KMS-11 (cell line): ENCODE results near the gene CMBL.

Experiments
- H2AFZ ChIP-seq: fragments of 200-600 bp; sonication (generic); 2 replicates; pipeline ENCODE4 v1.6.1; 2016; ENCODE audit warnings: antibody characterized with exemption, mixed run types, low read depth
- H3K27ac ChIP-seq: fragments of 200-600 bp; sonication (generic); 2 replicates; pipeline ENCODE4 v1.6.1; 2016; ENCODE audit warnings: mild to moderate bottlenecking, mixed run types
- H3K27me3 ChIP-seq: fragments of 200-600 bp; sonication (generic); 2 replicates; pipeline ENCODE4 v1.6.1; 2017; ENCODE audit warnings: mild to moderate bottlenecking, low read depth, mixed run types, moderate library complexity; ENCODE audit not compliant: insufficient read depth
- H3K36me3 ChIP-seq: fragments of 200-600 bp; sonication (generic); 2 replicates; pipeline ENCODE4 v1.6.1; 2017; ENCODE audit warnings: mild to moderate bottlenecking, mixed run types; ENCODE audit not compliant: insufficient read depth
- H3K4me1 ChIP-seq: fragments of 200-600 bp; sonication (generic); 2 replicates; pipeline ENCODE4 v1.6.1; 2016; ENCODE audit warnings: mild to moderate bottlenecking, low read depth, mixed run types; ENCODE audit not compliant: poor library complexity, severe bottlenecking
- H3K4me2 ChIP-seq: fragments of 200-600 bp; sonication (generic); 2 replicates; pipeline ENCODE4 v1.7.0; 2016; ENCODE audit warnings: mild to moderate bottlenecking, mixed run types
- H3K4me3 ChIP-seq: fragments of 200-600 bp; sonication (generic); IDR thresholded peaks from 2 replicates; pipeline ENCODE4 v1.6.1; 2017; ENCODE audit warnings: low read depth, low read length, mixed read lengths; ENCODE audit not compliant: insufficient read depth
- H3K79me2 ChIP-seq: fragments of 200-600 bp; sonication (generic); 2 replicates; pipeline ENCODE4 v1.6.1; 2016; ENCODE audit warnings: low read depth, mixed run types; ENCODE audit not compliant: insufficient read depth
- H3K9ac ChIP-seq: fragments of 200-600 bp; sonication (generic); 2 replicates; pipeline ENCODE4 v1.6.1; 2016; ENCODE audit warnings: mild to moderate bottlenecking, mixed run types
- H4K20me1 ChIP-seq: fragments of 200-600 bp; sonication (generic); 2 replicates; pipeline ENCODE4 v1.6.1; 2016; ENCODE audit warnings: mild to moderate bottlenecking, mixed run types; ENCODE audit not compliant: insufficient read depth
- CTCF ChIP-seq: fragments of 200-600 bp; sonication (generic); conservative IDR thresholded peaks from 2 replicates; pipeline ENCODE4 v1.6.1; 2017; ENCODE audit warnings: low read depth, mild to moderate bottlenecking, antibody characterized with exemption, low read length, moderate library complexity, mixed read lengths

CMBL gene

GRCh38 chr5:10334831-10335230, 27.1 kb upstream of the CMBL start:
- Histone ChIP-seq H3K4me3 (no peak overlapping the region), H3K27me3 (no peaks in the 10 kb centered on the region), H3K27ac (no peak overlapping the region), H3K36me3 (no peaks in the 10 kb centered on the region), H3K79me2 (no peaks in the 10 kb centered on the region), H3K9ac (no peak overlapping the region), H2AFZ (no peak overlapping the region), H4K20me1 (no peaks in the 10 kb centered on the region), H3K4me1 (no peaks in the 10 kb centered on the region), H3K4me2 (no peak overlapping the region)
- no peak for TF ChIP-seq CTCF

GRCh38 chr5:10333154-10334006, 25.7 kb upstream of the CMBL start:
- H3K79me2 ChIP-seq = no peaks in the 10 kb centered on the region
- no peak overlapping the region for H3K27ac ChIP-seq
- H3K4me1 ChIP-seq = no peaks in the 10 kb centered on the region
- no peak overlapping the region for H2AFZ ChIP-seq
- TF ChIP-seq CTCF = no peak
- no peaks in the 10 kb centered on the region for H3K36me3 ChIP-seq
- no peaks in the 10 kb centered on the region for H4K20me1 ChIP-seq
- H3K4me2 ChIP-seq = no peak overlapping the region
- H3K4me3 ChIP-seq = no peak overlapping the region
- no peak overlapping the region for H3K9ac ChIP-seq
- no peaks in the 10 kb centered on the region for H3K27me3 ChIP-seq

GRCh38 chr5:10332301-10332700, 24.6 kb upstream of the CMBL start:
- H3K79me2 ChIP-seq = no peaks in the 10 kb centered on the region
- TF ChIP-seq CTCF = no peak
- H3K36me3 ChIP-seq = no peaks in the 10 kb centered on the region
- H3K27ac ChIP-seq = no peak overlapping the region
- no peaks in the 10 kb centered on the region for H3K4me1 ChIP-seq
- H3K4me2 ChIP-seq = no peak overlapping the region
- no peaks in the 10 kb centered on the region for H3K27me3 ChIP-seq
- H3K9ac ChIP-seq = no peak overlapping the region
- no peak overlapping the region for H3K4me3 ChIP-seq
- no peaks in the 10 kb centered on the region for H4K20me1 ChIP-seq
- H2AFZ ChIP-seq = no peak overlapping the region

- no peaks in the 10 kb centered on the region for H3K4me1 ChIP-seq
- no peak for TF ChIP-seq CTCF
- H3K36me3 ChIP-seq = no peaks in the 10 kb centered on the region
- no peak overlapping the region for H3K9ac ChIP-seq
- H3K27me3 ChIP-seq = no peaks in the 10 kb centered on the region
- no peaks in the 10 kb centered on the region for H3K79me2 ChIP-seq
- H2AFZ ChIP-seq = no peak overlapping the region
- H3K4me3 ChIP-seq = no peak overlapping the region
- H4K20me1 ChIP-seq = no peaks in the 10 kb centered on the region
- no peak overlapping the region for H3K27ac ChIP-seq
- no peak overlapping the region for H3K4me2 ChIP-seq
Measured at GRCh38 chr5:10331341-10331796, 23.7 kb upstream of the CMBL start.
